HG03103 (cell line): ENCODE results near the gene HECTD4.
"Not testable (repeated sequence)": the region's sequence is repeated elsewhere in the genome, so short reads cannot be mapped to it uniquely, and the experiment has no call there.

Source experiments
- ATAC-seq: cut with Tn5 transposase; IDR thresholded peaks from one replicate; pipeline ENCODE4 v1.9.1; 2021; ENCODE audit warnings: low read depth; ENCODE audit not compliant: unreplicated experiment

Gene HECTD4

DNA sequence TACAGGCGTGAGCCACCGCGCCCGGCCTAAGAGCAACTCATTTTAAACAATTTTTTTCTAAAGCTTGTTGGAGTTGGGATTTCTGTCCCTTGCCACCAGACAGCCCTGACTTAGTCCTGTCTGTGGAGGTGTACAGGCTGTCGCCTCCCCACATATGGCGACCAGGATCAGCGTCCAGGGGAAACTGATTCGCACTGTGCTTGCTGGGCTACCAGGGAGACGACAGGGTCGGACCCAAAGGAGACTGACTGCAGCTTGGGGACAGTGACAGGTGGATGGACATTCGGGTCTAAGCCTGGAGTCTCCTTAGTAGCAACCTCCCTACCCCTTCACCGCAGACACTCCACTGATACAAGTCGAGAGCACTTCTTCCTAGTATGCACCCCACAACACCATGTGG is 216.6 kb downstream of the HECTD4 start:
- ATAC-seq, result no peak

DNA sequence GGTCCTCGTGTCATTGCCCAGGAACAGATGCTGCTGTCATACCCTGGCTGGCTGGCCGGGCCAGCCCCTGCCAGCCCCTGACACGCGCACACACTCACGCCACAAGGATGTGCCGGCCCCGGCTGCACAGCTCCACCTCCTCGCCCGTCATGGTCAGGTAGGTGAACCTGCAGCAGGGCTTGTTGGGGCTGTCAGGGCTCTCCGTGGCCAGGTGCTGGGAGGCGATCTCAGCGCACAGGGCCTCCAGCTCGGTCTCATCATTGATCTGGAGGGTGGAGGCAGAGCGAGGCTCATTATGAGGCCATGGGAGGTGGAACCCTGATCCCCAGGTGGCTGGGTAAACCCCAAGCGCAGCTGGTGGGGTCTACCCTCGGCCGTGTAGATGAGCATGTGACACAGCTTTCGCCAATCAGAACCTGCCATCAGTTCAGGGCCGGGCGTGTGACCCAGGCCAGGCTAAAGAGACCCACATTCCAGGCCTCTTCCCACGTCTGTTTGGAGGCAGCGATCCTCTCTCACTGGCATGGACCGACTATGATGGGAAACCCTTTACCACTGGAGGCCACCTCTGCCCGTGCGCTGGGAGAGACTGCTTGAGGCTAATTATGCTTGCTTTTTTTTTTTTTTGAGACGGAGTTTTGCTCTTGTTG is 218.1 kb downstream of the HECTD4 start:
- no peak for ATAC-seq

DNA sequence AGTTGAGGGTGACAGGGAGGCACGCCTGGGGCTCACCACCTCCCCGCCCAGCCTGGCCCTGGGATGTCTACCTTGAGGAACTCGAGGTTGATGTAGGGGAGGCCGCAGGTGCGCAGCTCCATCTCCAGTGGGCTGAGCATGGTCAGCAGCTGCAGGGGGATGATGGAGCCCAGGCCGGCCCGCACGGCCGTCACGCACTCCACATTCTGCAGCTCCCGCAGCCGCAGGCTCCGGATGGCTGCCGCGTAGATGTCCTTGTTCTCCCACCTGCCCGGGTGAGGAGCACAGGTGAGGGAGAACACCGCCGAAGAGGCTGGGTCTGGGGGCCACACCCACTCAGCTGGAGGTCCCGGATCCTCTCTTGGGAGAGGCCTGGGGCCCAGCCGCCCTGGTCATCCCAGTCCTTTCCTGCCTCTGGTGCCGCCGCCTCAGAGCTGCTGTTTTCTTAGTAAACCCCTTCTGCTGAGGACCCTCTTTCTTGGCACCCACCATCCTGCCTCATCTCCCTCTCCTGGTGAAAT is 218.7 kb downstream of the HECTD4 start:
- ATAC-seq, result no peak

DNA sequence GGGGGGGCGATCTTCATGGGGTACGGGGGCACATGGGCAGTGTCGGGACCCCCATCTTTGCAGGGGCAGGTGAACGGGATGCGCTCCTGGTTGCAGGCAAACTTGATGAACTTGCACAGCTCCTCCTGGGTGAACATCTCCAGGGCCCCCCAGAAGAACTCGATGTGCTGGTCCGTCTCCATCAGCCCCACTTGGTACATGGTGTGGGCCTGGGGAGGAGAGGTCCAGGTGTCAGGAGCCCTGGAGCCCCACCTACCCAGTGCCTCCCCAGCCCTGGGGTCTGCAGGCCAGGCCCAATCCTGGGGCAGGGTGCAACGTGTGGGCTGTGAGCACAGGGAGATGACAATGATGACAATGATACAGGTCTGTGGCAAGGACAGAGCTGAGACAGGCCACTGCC is 219.2 kb downstream of the HECTD4 start:
- no peak for ATAC-seq

DNA sequence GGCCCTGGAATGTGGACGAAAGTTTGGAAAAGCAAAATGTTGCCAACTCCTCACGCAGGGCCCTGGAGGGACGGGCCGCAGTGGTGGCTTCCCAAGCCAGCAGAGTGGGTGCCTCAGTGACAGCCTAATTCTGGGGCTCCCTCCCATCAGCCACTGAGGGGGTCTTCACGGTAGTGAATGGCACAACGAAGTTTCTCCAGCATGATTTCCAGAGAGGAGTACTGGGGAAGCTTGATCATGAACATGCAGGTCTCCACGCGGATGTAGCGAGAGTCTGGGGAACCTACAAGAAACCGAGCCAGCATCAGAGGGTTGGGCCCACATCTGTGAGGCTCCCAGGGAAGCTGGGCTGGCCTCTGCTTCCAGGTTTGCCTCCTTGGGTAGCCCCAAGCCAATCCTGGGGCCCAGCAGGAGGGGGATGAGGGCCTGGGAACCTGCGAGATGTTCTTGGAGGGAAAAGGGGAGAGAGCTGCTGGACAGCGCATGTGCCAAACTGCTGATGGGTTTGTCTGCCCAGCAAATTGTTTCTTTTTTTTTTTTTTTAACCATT is 219.9 kb downstream of the HECTD4 start:
- no peak for ATAC-seq

DNA sequence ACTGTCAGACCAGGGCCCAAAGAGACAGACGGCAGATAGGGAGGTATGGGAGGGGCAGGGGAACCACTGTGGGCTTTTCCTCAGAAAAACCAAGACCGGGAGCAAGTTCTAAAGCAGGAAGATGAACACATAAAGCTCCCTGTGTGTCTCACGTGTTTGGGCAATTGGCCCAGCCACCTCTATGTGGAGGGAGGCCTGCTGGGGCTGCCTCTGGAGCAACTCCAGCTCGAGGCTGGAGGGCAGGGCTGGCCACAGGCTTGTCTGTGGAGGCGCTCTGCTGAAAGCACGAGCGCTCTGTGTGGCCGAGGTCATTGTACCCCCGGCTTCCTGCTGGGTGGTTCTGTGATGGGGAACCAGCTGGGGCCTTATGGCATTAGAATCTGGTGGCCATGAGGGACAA is 220.5 kb downstream of the HECTD4 start:
- no peak for ATAC-seq

DNA sequence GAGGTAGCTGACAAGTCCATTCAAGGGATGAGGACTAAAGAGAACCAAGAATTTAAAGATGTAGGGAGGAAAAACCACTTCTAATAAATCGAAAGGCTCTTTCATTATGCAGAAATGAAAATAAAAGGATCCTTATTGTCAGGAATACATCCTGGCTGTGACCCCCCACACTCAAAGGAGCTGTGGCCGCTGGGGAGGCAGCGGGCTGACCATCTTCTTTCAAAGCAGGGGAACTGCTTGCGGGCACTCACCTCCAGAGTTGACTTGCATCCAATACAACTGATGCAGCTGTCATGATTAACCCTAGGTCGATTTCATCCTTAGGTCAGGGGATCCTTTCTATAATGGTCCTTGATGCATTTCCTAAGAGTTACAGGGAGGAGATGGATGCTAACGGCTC is 221.6 kb downstream of the HECTD4 start:
- ATAC-seq, result no peak

DNA sequence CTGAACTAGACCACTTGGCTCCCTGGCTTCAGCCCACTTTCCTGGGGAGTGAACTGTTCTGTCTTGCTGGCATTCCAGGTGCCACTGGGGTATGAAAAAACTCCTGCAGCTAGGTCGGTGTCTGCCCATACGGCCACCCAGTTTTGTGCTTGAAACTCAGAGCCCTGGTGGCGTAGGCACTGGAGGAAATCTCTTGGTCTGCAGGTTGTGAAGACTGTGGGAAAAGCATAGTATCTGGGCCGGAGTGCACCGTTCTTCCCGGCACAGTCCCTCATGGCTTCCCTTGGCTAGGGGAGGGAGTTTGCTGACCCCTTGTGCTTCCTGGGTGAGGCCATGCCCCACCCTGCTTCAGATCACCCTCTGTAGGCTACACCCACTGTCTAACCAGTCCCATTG is 223.1 kb downstream of the HECTD4 start:
- no peak for ATAC-seq

DNA sequence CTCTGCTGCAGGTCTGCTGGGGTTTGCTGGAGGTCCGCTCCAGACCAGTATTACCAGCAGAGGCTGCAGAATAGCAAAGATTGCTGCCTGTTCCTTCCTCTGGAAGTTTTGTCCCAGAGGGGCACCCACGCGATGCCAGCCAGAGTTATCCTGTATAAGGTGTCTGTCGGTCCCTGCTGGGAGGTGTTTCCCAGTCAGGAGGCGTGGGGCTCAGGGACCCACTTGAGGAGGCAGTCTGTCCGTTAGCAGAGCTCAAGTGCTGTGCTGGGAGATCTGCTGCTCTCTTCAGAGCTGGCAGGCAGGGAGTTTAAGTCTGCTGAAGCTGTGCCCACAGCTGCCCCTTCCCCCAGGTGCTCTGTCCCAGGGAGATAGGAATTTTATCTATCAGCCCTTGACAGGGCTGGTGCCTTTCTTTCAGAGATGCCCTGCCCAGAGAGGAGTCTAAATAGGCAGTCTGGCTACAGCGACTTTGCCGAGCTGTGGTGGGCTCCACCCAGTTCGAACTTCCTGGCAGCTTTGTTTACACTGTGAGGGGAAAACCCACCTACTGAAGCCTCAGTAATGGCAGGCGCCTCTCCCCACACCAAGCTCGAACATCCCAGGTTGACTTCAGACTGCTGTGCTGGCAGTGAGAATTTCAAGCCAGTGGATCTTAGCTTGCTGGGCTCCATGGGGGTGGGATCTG is 223.6 kb downstream of the HECTD4 start:
- ATAC-seq, result not testable (repeated sequence)

DNA sequence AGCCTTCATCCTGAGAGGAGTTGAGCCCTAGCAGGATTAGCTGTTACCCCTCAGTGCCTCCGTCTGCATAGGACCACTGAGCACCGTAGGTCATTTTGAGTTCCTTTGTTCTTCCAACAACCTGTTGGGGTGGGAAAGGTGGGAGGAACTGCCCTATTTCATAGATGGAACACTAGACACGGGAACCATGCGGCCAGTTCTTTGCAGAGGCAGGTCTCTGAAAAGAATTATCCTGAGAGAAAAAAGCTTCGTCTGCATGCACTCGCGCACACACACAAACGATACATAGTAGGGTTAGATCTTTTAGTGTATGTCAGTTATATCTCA is 228.4 kb downstream of the HECTD4 start:
- no peak for ATAC-seq

DNA sequence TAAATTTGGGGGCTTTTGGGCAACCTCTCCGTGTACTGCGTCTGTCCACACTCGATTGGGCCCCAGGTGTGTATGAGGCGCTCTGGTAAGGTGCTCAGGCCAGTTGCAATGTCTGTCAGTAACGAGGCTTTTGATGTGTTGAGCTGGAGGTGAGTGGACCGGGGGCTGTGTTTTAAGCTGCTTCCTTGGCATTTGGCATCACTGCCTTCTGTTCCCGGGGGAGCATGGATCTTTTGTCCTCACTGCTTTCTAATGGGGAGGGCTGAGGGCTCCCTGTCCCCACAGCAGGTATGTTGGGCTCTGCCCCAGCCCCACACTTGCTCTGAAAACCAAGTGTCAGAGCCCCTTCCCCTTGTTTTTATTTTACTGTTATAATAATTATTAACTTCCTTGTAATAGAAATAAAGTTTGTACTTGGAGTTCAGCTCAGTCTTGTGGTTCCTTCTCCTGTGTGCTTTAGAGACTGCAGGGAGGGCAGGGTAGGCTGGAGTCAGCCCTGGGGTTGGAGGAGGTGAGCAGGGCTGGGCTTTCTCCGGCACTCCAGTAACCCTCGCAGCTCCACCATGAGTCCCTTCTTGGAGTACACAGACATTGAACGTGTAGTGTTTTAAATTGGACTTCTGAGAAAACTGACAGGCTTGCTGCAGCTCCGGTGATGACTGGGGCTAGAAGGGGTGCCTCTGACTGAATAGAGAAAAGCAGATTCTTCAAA is 228.9 kb downstream of the HECTD4 start:
- ATAC-seq, result no peak

DNA sequence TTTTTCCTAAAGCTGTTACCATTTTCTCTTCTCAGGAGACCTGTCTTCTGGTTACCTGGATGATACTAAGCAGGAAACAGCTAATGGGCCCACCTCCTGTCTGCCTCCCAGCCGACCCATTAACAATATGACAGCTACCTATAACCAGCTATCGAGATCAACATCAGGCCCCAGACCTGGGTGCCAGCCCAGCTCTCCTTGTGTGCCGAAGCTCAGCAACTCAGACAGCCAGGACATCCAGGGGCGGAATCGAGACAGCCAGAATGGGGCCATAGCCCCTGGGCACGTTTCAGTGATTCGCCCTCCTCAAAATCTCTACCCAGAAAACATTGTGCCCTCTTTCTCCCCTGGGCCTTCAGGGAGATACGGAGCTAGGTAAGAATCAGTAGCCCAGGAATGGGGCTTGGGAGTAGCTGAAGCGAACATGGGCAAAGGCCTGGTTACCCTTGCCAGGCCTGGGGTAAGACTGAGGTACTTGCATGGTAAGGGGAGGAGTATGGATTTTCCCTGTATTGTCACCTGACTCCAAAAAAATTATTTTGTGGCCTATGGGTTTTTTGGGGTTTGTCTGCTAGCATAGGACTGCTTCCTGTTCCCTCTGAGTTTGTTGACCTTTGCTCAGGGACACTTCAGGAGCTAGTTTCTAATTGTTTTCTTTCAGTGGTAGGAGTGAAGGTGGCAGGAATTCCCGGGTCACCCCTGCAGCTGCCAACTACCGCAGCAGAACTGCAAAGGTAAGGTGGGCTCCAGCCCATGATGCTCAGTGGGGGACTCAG is 230.3 kb downstream of the HECTD4 start:
- ATAC-seq, result no peak

DNA sequence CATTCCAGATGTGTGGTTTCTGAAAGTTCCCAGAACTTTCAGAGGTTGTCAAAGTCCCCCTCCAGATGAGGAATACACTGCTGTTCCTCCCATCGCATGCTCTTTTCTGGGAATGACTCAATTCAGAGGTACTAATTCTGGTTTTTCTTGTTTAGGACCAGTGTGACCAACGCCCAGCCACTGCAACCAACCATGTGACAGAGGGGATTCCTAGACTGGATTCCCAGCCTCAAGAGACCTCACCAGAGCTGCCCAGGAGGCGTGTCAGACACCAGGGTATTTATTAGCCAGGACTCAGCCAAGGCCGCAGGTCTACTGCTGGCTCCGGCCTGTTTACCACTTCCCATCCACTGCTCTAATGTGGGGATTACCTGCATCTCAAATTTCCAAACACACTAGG is 232.6 kb downstream of the HECTD4 start:
- ATAC-seq, result no peak

DNA sequence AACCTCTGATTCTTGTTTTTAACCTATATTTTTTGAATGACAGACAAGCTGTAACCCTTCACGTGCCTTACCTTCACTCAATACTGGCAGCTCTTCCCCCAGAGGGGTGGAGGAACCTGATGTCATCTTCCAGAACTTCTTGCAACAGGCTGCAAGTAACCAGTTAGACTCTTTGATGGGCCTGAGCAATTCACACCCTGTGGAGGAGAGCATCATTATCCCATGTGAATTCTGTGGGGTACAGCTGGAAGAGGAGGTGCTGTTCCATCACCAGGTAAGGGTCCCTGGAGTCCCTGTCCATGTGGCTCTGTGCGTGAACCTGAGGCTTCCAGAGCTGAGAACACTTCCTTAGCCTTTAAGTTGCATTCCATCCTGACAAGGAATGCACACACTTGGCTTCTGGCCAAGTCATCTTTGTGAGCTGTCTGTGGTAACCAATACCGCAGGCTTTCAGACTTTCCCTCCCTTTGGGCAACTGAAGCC is 234.2 kb downstream of the HECTD4 start:
- ATAC-seq, result no peak

DNA sequence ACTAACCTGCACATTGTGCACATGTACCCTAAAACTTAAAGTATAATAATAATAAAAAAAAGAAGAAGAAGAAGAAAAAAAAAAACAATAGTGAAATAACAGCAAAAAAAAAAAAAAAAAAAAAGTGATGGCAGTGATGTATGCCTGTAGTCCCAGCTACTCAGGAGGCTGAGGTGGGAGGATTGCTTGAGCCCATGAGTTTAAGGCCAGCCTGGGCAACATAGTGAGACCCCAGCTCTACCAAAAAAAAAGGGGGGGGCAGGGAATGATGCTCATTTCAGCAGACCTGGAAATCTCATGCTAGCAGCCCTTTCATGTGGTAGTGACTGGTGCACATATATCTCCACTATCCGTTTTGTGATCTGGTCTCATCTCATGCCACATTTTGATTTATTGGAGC is 236.1 kb downstream of the HECTD4 start:
- ATAC-seq, result no peak

DNA sequence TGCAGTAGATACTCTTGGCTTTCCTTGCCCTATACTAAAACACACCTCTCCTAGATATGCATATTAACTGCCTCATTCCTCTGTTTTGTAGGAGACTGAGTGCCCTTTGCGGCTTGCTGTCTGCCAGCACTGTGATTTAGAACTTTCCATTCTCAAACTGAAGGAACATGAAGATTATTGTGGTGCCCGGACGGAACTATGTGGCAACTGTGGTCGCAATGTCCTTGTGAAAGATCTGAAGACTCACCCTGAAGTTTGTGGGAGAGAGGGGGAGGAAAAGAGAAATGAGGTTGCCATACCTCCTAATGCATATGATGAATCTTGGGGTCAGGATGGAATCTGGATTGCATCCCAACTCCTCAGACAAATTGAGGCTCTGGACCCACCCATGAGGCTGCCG is 241.5 kb downstream of the HECTD4 start:
- no peak for ATAC-seq

DNA sequence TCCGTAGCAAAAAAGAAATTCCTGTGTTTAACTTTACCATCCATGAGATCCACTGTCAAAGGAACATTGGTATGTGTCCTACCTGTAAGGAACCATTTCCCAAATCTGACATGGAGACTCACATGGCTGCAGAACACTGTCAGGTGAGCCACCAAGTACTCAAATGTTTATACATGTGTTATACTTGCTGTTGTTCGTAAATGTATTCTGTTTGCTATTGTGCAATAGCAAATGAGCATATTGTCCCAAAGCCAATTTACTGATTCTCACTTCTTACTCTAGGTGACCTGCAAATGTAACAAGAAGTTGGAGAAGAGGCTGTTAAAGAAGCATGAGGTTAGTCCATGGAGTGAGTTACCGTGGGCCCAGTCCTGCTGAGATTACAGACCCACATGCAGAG is 247.5 kb downstream of the HECTD4 start:
- ATAC-seq, result no peak

DNA sequence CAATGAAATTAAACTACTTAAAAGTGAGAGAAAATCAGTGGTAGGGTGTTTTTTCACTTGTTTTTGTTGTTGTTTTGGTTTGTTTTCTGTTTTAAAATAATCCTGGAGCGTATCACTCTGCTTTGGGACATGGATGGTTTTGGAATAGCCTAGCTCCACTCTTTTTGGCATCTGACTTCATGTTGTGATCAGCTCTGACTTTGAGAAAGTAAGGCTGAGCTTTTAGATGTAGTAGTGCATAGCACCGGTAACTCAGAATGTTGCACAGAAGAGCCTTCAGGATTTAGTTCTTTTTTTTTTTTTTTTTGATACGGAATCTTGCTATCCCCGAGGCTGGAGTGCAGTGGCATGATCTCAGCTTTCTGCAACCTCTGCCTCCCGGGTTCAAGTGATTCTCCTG is 248.8 kb downstream of the HECTD4 start:
- no peak for ATAC-seq

DNA sequence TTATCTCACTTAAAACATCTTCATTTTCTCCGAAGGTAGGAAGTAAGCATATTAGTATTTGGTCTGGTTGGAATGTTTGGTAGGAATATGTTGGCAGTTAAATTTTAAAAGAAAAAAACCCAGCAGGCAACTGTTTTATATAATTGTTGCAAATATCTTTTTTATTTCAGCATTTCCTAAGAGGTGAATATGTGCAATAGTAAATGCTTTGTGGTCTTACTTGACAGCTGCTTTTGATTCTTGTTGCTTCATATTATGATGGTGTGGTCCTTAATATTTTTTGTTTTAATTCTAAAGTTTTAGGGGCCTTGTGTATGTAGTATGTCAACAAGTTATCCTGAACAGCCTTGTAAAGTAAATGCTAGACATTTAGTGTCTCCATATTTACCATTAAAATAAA is 250.5 kb downstream of the HECTD4 start:
- ATAC-seq, result no peak

DNA sequence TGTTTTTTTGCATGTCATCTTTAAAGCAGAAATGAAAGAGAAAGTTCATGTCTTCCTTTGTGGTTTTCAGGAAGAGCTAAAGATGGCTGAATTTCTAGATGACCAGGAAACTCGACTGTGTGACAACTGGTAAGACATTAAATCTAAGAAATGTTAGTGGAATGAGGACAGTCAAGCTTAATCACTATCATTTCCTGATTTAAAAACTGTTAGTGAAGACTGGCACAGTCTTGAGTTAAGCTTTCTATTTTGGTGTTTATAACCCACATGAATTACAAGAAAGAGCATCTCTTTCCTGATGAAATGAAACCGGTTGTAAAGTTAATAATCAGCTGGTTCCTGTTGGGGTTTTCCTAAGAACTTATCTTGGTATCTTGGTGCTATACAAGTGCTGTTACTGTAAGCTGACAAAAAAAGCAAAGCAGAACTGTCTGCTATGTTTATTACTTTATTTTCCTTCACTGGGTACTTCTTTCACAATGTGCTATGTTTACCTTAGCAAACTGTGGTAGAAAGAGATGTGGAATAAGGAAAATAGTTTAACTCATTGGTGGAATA is 251.7 kb downstream of the HECTD4 start:
- ATAC-seq, result no peak
